GM18499 (cell line): Measurements from ENCODE around the gene DEPDC5.

Experiments used
- ATAC-seq: cut with Tn5 transposase; IDR thresholded peaks from one replicate; pipeline ENCODE4 v1.9.1; 2021; ENCODE audit warnings: moderate number of reproducible peaks; ENCODE audit not compliant: insufficient read depth, unreplicated experiment

DEPDC5 gene

GRCh38 chr22:31943206-31943977 is 189.6 kb downstream of the DEPDC5 start:
- ATAC-seq = no peak

DNA sequence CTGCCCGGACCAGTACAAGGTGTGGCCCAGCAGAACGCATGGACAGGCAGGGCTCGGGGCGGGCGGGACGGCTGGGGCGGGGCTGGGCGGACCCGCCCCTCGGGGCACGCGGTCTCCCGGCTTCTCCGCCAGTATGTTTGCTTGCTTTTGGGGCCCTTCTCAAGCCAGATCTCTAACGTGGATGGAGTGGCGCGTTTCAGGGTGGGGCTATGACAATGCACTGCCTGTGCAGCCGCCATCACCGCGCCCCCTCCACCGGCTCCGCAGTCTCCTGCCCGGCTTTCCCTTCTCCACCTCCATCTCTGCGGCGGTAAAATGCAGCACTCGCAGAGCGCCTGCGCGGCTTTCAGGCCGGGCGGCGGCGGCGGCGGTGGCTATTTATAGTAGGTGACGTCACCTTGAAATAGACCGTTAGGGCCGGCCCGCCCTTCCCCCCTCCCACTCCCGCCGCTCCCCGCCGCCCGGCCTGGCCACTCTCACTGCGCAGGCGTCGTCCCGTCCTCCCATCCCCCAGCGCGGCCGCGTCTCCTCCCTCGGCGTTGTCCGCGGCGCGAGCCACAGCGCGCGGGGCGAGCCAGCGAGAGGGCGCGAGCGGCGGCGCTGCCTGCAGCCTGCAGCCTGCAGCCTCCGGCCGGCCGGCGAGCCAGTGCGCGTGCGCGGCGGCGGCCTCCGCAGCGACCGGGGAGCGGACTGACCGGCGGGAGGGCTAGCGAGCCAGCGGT is 190.3 kb downstream of the DEPDC5 start, which contains the start of gene YWHAH:
Gene YWHAH (plus strand): TSS at position 558 of the 722 bp plus-strand sequence. CDS start 199 bp downstream, outside the sequence.
- no peak for ATAC-seq

GRCh38 chr22:31944700-31945442 is 191.1 kb downstream of the DEPDC5 start:
- ATAC-seq = no peak

GRCh38 chr22:31945443-31945855 is 191.6 kb downstream of the DEPDC5 start:
- no peak for ATAC-seq

DNA sequence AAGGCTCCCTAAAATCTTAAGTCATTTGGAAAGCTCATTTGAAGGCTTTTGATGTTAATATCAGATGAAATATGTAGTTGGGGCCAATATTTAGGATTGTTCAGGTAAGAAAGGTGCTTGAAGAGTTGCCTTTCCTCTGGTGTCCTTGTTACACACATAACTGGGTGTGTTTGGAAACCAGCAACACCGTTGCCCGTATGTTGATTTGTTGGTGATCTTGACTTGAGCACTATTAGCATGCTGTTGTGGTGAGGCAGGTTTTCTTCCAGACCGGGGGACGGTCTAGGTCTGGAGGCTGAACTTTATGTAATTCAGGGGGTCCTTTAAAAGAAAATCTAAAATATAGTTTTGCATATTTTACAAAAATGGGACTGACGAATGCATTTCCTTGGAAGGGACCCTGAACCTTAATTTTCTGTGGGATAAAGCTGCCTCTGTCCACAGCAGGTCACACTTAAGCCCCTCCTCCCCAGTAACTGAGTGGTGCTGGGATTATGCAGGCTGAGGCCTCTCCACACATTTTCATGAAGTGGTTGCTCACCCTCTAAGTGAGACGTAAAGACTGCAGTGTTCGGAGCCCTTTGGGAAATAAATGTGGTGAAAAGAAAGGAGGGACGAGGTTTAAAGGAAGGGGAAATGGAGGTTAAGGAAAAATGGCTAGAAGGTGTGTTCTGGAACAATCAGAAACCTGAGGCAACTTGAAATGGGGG is 192.3 kb downstream of the DEPDC5 start:
- ATAC-seq = no peak

DNA sequence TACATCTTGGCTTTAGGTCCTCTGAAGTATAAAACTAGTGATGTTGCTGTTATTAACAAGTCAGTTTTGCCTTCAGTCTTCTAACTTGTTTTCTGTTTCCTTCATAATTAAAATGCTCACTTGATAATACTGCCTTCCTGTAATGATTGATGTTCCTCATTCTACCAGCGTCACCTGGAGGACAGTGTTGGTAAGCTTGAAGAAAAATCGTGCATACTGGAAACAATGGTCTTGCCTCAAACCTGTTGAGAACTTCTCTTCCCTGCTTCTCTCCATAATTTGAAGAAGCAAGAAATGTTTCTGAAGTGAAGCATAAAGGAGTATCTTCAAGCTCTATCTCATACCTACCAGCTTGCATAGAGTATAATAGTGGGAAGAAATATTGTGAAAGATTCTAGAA is 193.5 kb downstream of the DEPDC5 start:
- ATAC-seq = no peak

GRCh38 chr22:31948002-31948401 is 194.2 kb downstream of the DEPDC5 start:
- no peak for ATAC-seq

- ATAC-seq = no peak
Measured at GRCh38 chr22:31950226-31950625, 196.4 kb downstream of the DEPDC5 start.

DNA sequence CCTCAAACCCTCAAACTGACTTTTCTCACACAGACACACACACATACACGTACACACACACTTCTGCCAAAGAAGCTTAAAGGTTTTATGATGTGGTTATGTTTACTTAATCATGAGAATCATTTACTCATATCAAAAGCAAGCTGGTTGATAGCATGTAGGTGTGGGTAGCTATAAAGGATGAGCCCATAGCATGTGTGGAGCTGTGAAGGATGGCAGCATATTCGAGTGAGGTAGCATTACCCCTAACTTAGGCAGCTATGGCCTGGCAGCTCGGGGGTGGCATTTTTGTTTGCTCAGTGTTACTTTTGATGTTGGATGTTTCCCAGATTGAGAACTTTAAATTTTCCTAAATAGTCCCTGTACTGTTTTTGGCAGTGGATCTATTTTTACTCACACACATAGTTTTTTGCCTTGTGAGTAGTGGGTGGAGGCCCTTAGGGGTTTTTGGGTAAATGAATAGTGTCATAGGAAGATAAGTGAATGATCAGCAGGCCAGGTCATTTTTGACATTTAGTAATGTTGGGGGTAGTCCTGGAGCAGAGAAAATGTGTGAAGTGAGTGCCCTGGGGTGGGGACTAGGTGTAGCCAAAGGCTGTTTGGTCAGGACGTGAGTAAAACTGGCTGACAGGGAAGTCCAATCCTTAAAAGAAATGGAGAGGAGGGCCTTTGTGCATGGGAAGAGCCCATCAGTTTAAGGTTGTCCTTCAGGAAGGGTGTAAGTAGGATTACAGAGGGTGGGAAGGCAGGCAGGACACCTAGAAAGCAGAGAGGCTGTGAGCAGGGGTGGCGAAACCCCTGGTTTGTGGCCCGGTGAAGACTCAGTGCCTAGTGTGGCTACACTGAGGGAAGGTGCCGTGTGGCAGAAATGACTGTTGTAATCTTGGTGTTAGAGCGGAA is 197.6 kb downstream of the DEPDC5 start:
- no peak for ATAC-seq

- ATAC-seq = no peak
Measured at GRCh38 chr22:31952094-31952401, 198.2 kb downstream of the DEPDC5 start.

DNA sequence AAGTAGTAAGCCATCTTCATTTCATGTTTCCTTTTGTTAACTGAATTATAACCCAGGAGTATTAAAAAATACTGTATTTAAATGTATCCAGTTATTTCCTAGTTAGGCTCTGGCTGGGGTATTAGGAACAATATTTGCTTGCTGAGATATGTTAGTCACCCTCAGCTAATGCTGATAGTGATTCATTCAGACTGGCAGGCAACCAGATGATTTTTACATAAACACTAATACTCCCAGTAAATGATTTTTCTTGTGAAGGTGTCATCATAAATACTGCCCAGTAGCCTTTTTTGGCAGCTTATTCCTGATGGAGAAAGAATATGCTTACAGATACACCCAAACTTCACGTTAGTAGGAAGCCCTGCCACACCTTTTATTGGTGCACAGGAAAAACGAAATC is 198.7 kb downstream of the DEPDC5 start:
- ATAC-seq = no peak

- no peak for ATAC-seq
Measured at GRCh38 chr22:31953261-31953660, 199.4 kb downstream of the DEPDC5 start.

DNA sequence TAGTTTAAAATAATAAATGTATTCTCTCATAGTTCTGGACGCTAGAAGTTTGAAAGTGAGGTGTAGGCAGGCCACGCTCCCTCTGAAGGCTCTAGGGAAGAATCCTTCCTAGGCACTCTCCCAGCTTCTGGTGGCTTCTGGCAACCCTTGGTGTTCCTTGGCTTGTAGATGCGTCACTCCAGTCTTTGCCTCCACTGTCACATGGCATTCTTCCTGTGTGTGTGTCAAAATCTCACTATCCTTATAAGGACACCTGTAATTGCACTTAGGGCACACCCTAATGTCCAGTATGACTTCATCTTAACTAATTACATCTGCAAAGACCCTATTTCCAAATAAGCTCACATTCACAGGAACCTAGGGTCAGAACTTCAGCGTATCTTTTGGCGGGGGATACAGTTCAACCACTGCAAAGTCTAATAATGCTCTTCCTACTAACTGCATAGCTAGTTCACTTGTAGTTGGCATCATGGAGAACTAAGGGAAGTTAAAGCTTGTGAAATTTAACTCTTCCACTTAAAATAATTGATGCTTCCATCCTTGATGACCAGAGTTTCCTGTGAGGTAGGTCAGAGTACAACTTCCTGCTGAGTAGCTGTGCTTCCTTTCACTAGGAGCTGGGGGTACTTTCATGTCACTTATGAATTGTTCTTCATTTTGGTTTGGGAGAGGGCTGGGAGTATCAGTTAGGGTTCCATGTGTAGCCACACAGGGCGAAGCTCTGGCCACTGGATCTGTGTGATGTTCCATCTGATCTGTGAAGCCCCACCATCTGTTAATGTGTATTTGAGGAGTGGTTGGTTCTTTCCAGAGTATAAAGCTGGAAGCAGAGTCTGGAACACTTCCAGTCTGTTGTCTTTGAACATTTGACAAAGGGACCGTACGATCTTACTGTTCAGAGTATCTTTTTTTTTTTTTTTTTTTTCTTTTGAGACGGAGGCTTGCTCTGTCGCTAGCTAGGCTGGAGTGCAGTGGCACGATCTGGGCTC is 201.0 kb downstream of the DEPDC5 start:
- no peak for ATAC-seq

- no peak for ATAC-seq
Measured at GRCh38 chr22:31956360-31956759, 202.5 kb downstream of the DEPDC5 start.
